GM19023 (cell line): Measurements from ENCODE around the gene BTD.

Source experiments
- ATAC-seq: cut with Tn5 transposase; IDR thresholded peaks from one replicate; pipeline ENCODE4 v1.9.1; 2021; ENCODE audit warnings: mild to moderate bottlenecking, moderate library complexity; ENCODE audit not compliant: unreplicated experiment

Gene BTD

DNA sequence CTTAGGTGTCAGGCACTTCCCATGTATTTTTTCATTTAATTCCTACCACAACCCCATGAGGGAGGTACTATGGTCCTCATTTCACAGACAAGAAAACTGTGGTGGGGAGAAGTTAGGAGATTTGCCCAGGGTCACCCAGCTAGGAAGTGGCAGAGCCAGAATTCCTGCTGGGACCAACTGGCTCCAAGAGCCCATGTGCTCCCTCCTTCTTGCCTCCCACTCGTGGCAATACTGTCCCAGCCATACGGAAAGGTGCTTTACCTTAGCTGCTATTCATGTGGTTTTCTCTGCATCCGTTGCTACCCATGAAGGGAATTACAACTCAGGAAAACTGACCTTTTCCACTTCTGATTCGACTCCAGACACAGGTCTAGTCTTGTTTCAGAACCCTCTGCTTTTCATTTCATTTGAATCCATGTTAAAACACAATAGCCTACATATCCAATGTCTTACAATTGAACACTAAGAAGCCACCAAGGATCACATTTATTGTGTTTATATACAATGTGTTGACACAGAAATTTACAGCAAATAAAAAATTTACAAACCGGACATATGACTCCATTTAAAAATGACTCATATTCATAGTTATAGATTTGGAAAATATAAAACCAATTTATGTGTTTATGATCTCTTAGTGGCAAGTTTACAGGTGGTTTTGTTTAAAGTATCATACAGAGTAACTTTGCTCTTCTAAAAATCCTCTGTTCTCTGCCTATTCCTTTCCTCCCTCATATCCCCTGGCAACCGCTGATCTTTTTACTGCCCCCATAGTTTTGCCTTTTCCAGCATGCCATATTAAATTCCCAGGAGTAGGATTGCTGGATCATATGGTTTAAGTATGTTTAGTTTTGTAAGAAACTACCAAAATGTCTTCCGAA lies 58.8 kb downstream of the BTD start:
- ATAC-seq = no peak

DNA sequence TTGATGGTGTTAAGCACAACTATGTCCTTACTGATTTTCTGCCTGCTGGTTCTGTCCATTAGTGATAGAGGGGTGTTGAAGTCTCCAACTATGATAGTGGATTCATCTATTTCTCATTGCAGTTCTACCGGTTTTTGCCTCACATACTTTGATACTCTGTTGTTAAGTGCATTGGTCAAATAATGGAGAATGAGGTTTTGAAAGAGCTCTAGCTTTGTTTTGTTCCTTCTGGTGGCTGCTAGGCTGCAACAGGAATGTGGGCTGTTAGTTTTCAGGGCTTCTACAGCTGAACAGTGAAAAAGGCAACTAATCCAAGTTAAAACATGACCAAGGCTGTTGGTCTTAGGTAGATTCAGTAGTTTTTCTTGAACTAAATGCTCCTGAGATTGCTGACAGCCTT lies 62.6 kb downstream of the BTD start:
- no peak for ATAC-seq

DNA sequence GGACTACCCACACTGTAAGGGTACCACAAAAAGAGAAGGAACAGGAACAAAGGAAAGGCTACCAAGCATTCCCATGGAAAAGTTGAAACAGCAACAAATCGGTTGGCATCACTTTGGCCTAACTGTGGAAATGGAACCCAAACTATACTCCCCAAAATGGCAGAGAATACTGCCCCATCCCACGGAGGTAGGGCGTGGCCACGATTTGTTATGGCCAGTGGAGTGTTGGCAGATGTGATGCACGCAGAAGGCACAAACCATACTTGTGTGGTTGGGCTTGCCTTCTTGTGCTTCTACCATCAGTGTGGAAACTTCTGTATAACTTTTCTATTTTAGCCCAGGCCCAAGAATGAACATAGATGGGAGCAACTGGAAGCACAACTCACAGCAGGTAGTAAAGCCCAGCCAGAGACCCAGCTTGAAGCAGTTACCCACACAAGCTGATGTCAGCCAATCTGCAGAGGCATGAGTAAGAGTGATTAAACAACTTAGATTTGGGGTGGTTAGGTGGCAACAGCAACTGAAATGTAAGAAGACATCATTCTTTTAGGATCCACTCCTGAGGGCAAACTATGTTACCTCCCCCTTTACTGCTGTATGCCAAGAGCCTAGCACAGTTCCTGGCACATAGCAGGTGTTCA lies 64.1 kb downstream of the BTD start:
- ATAC-seq = no peak

DNA sequence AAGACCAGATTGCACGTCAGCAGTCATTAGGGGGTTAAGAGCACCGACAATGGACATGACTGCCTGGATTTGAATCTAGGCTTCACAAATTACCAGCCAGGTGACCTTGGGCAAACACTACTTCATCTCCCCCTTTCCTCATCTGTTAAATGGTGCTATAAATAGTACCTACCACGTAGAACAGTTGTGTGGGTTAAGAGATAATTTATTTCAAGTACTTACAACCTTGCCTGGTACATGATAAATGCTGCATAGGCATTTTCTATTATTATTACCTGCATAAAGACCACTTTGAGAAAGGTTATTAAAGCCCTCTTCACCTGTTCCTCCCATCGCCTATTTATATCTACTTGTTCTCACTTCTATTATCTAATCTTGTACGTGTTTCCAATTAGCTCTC lies 64.7 kb downstream of the BTD start:
- no peak for ATAC-seq

DNA sequence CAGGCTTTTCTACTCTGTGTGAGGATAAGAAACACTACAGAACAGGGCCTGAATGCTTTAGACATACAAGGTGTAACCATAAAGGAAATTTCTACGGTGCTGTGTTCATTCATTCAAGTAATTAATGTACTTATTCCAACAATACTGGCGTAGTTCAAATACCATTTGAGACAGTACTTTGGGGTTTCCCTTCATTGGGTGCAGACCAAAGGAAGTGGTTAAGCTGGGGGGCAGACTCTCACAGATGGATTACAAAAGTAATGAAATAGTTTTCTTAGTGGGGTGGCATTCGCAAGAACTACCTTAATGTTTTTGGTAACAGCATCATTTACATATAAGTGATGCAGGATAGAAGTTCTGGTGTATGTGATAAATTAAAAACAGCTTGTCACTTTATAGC lies 65.9 kb downstream of the BTD start:
- ATAC-seq = no peak

DNA sequence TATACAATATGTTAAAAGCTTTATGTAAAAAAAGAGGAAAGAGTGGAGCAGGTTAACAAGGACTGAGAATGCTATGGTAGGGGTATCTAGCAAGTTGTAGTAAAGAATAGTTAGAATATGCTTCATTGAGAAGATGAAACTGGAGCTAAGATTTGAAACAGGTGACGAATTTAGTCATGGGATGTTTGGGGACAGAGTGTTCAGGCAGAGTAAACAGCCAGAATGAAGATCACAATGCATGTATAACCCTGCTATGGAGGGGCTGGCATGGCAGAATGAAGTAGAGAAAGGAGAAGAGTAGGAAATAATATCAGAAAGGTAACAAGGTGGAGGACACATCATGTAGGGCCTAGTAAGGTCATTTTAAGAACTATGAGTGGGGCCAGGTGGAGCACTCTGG lies 72.0 kb downstream of the BTD start:
- no peak for ATAC-seq

DNA sequence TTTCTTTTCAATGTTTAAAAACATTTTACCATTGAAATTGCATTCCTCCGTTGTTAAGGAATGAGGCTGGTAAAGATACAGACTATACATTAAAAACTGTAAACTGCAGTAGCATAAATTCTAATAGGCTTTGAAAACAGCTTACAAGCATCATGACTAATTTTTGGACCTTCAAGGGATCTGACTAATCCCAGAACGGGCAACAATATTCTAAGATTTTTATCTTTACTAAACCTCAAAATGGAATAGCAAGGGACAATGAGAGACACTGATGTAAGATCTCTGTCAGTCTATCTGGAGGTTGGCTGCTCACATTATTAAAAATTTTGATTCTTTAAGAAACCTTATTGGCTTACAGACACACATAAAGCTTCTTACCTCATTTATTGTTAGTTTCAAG lies 74.7 kb downstream of the BTD start:
- no peak for ATAC-seq

DNA sequence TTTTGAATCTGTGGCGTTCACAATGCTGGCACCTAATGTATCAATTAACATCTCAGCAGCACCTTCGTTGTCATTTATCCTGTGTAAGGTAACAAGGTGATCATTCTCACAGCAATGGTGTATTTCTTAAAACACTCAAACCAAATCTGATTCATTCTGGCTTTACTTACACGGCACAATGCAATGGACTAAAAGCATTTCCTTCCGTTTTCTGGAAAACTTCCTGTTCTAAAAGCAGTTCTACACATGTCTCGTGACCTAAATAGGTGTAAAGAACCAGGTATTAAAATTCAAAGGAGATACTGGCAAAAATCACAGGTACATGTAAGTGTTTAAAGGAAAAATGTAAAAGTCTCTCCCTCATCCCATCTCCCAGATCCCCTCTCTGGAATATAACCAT lies 77.8 kb downstream of the BTD start:
- ATAC-seq = no peak

DNA sequence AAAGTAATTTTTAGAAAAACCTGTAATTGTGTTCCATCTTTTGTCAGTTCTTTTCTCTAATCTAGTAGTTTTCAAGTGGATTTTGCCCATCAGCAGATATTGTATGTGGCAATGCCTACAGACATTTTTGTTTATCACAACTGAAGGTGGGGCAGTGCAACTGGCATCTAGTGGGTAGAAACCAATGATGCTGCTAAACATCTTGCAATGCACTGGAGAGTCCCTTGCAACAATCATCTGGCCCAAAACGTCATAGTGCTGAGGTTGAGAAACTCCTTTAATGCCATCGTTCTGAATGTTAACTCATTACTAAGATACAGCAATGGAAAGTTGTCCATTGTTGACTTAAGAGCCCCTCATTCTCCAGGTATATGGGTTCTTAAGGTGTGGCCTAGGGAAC lies 80.1 kb downstream of the BTD start:
- no peak for ATAC-seq

DNA sequence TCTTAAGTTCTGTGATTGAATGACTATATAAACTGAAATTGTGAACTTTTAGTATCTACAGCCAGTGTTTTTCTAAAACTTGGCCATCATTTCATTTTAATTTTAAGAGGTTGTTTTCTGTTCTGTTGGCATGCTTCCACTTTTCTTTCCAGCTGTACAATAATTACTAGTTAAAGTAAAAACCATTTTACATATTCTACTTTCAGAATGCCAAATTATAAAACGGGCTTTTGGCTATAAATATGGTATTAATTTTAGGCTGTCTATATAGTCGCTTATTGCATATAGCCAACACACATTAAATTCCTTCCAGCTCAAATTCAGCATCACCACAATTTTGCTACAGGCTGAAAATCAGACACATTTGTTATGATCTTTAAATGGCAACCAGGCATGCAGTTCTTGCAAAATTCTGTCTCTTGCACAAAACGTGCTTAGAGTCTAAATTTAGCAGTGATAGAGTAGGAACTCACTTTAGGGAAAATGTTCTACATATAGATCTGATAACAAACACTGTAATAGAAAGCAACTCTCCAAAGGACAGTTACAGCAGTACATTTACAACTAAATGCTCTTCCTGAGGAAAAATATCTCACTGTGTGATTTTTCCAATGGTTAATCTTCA lies 81.1 kb downstream of the BTD start:
- ATAC-seq = no peak

DNA sequence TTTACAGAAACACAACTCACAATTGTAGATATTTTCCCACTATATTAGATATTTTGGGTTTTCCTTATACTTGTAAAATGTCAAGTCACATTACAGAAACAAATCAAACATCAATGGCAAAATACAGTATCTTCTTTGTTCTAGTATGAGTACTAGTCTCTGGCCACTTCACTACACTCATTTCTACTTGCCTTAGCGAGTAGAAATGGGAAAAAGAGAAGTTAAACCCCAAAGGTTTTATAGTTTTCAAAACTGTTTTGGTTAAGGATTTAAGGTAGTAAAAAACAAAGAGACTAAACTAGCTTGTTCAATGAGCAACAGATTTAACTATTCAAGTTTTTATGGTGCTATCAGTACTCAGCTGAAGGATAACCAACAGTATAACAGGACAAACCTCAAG lies 81.7 kb downstream of the BTD start:
- ATAC-seq = no peak

DNA sequence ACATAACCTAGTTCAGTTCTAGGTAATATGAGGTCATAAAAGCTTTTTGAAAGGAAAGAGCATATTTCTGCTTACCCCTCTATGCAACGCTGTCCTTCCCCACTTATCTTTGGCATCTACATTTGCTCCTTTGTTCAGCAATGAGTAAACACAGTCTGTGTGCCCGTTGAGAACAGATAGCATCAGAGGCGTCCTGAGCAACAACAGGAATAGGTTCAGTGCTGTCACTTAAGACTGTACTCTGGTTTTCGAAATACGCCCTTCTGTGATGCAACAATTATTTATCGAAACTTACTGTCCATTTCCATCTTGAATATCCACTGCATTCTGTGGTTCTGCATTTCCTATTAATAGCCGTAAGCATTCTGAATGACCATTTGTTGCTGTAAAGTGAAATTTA lies 84.4 kb downstream of the BTD start:
- ATAC-seq = no peak

DNA sequence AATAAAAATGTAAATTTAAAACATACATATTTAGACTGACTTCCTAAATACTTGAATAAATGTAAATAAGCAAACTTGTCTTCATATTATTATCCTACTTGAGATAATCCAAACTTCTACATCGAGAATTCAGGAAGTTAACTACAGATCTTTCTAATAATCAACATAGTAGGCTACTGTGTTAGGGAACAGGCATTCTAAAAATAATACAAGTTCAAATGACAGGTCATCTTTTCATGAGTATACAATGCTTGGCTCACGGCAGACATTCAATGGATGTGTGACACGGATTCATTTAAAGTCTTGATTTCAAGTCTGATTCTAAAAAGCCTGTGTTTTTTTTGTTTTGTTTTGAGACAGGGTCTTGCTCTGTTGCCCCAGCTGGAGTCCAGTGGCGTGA lies 88.7 kb downstream of the BTD start:
- ATAC-seq = no peak

DNA sequence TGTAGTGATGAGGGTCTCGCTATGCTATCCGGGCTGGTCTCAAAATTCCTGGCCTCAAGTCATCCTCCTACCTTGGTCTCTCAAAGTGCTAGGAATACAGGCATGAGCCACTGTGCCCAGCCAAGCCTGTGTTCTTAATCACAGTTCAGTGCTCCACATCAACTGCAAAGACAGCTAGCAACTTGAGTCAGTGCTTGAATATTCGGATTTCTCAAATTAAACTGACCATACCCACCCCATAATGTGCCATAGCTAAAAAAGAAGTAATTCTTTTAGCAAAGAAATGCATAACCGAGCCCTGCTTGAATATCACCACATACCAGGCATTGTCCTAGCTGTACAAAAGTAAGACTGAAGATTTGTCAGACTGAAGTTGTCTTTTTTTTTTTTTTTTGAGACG lies 89.2 kb downstream of the BTD start:
- ATAC-seq = no peak

DNA sequence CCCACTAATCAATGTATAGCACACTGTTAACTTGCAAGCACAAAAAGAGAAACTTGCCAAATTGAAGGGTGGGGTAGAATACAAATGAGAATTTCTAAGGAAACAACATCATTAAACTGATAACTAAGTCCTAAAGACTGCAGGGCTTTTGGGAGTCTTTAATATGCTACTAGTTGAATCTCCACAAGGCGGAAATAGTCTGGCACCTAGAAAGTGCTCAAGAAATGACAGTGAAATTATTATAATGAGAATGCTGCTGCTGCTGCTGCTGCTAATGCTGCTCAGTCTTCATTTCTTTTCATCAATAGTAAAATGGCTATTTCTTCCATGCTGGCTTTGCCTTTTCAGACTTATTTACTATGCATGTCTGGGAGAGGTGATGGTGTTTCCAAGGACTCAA lies 91.8 kb downstream of the BTD start:
- ATAC-seq = no peak

DNA sequence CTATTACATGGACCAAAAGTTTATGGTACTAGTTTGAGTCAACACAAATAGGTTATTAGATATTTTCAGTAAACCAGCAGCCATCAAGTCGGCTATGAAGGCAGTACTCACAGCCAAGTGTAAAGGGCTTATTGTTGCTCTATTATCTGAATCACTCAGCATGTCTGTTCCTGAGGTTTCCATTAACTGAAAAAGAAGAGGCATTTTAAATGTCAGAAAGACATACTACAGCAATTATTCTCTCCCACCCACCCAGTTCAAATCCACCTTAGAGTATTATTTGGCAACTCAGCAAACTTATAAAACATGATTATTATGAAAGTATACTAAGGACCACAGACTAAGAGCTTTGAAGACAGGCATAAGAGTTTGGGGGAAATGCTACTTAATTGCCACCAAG lies 93.1 kb downstream of the BTD start:
- no peak for ATAC-seq
